Measurements from ENCODE around the gene AKR1D1. TPM values are rescaled to one million over a fixed set of nuclear protein-coding genes. Genes with fewer than 3 reads are reported as not detected.

The AKR1D1 gene
- total and polyA plus RNA-seq, 10 of the 15 experiments (the other 5 are each of a cell fraction or from before 2014, with no cell fraction given), result 0.09 to 0.34 TPM; not detected in 8

- no peak for TF ChIP-seq REST (IDR thresholded peaks at IDR 0.05; ENCODE audit: low read depth, low read length)
These were observed 2.9 kb downstream of the AKR1D1 start (continued) for GRCh38 chr7:138079137-138079536.

- Histone ChIP-seq H4K20me1 (ENCODE audit: control insufficient read depth, insufficient read depth) (no peaks in the 10 kb centered on the region), H3K9ac (ENCODE audit: control insufficient read depth, insufficient read depth, low read length) (no peak overlapping the region), H3K9me3 (replicated peaks; ENCODE audit: control insufficient read depth, insufficient read depth, low read length) (no peaks in the 10 kb centered on the region), H3K4me2 (ENCODE audit: control insufficient read depth, insufficient read depth) (no peak overlapping the region), H3K36me3 (ENCODE audit: control insufficient read depth in 2 of 2, insufficient read depth in 2 of 2, low read length in 1 of 2) (no peaks in the 10 kb centered on the region), H3K4me3 (no peak overlapping the region), H3K27me3 (replicated peaks in 1 of 2; ENCODE audit: control insufficient read depth in 2 of 2, insufficient read depth in 2 of 2, low read length in 1 of 2) (no peaks in the 10 kb centered on the region), H3K27ac (ENCODE audit: control insufficient read depth, insufficient read depth) (no peak overlapping the region), H3K4me1 (ENCODE audit: control insufficient read depth, insufficient read depth, low read length) (no peaks in the 10 kb centered on the region), H3K79me2 (ENCODE audit: control insufficient read depth, insufficient read depth, low read length) (no peaks in the 10 kb centered on the region), H2AFZ (ENCODE audit: control insufficient read depth, low read depth, low read length) (no peak overlapping the region)
- WGBS (ENCODE audit: insufficient coverage, insufficient replicate concordance, low lambda C conversion rate, missing lambda C conversion rate), result 48% methylated on average over 4 of the region's 4 CpGs
- ChIA-PET RAD21 (ENCODE audit: unreplicated experiment) (no interaction called here), CTCF (interaction anchor here (1.3 kb wide), 1 partner anchor 456 kb away, joined by 3 read pairs; no protein-coding TSS in a partner anchor), SMC1A (ENCODE audit: uncharacterized antibody, unreplicated experiment) (no interaction called here), POLR2A (interaction anchor here (0.6 kb wide), 1 partner anchor 549 kb away, joined by 5 read pairs; no protein-coding TSS in a partner anchor)
- no TSS peak for BruUV-seq (replicated peaks)
- no peak for DNase-seq (ENCODE audit: low read depth, low spot score)
- TF ChIP-seq SPI1 (IDR thresholded peaks at IDR 0.05; ENCODE audit: borderline replicate concordance, insufficient read depth, low read depth, low read length) (no peak), ZNF207 (IDR thresholded peaks at IDR 0.05; ENCODE audit: borderline replicate concordance) (no peak), CBX5 (IDR thresholded peaks at IDR 0.05; ENCODE audit: low read depth) (no peak), NFIC (IDR thresholded peaks at IDR 0.05; ENCODE audit: low read depth, low read length) (no peak), RUNX3 (IDR thresholded peaks at IDR 0.05; ENCODE audit: low read length) (no peak), KLF5 (IDR thresholded peaks at IDR 0.05; ENCODE audit: partially characterized antibody) (no peak), KDM1A (IDR thresholded peaks at IDR 0.05; ENCODE audit: borderline replicate concordance) (no peak), PAX5 (IDR thresholded peaks at IDR 0.05; ENCODE audit: borderline replicate concordance, low read depth, low read length) (no peak), ZZZ3 (IDR thresholded peaks at IDR 0.05; ENCODE audit: control insufficient read depth, insufficient read length, low read depth) (no peak), NBN (IDR thresholded peaks at IDR 0.05) (no peak), ATF2 (IDR thresholded peaks at IDR 0.05; ENCODE audit: low read length) (no peak), POLR2AphosphoS5 (IDR thresholded peaks at IDR 0.05; ENCODE audit: low read length) (no peak), SUZ12 (IDR thresholded peaks at IDR 0.05; ENCODE audit: unreplicated experiment) (no peak), E2F4 (IDR thresholded peaks at IDR 0.05; ENCODE audit: low read depth, low read length) (no peak)
- intact Hi-C loops (cut with micrococcal nuclease; ENCODE audit: unreplicated experiment), result no loop called here
- in situ Hi-C loops (cut with MboI), result no loop called here
- ATAC-seq, result no peak
- no peak for FAIRE-seq
These were observed 5.6 kb downstream of the AKR1D1 start for GRCh38 chr7:138081868-138082267.

Measured in GM12878 (cell line).